Superior temporal gyrus (tissue), 1 donor: ENCODE data around the gene SS18L1.

Experiments used
- DNase-seq: peaks from one replicate; pipeline ENCODE4 v3.0.0-alpha.2; 2016; ENCODE audit errors: extremely low spot score

The SS18L1 gene

GRCh38 chr20:62210496-62210855 lies 66.9 kb downstream of the SS18L1 start:
- no peak for DNase-seq

GRCh38 chr20:62211216-62211615 lies 67.6 kb downstream of the SS18L1 start:
- DNase-seq, result no peak

GRCh38 chr20:62211769-62212288 lies 68.3 kb downstream of the SS18L1 start:
- DNase-seq, result no peak

- DNase-seq, result no peak
These were observed 68.7 kb downstream of the SS18L1 start for GRCh38 chr20:62212299-62212698.

GRCh38 chr20:62214067-62214466 lies 70.5 kb downstream of the SS18L1 start:
- no peak for DNase-seq

- DNase-seq, result no peak
These were observed 71.7 kb downstream of the SS18L1 start for GRCh38 chr20:62215020-62215990.

GRCh38 chr20:62215991-62216635 lies 72.5 kb downstream of the SS18L1 start:
- no peak for DNase-seq

GRCh38 chr20:62216636-62217566 lies 73.3 kb downstream of the SS18L1 start:
- no peak for DNase-seq

GRCh38 chr20:62217913-62218773 lies 74.6 kb downstream of the SS18L1 start:
- no peak for DNase-seq

- no peak for DNase-seq
These were observed 75.8 kb downstream of the SS18L1 start for GRCh38 chr20:62219101-62219991.

GRCh38 chr20:62219992-62220665 lies 76.6 kb downstream of the SS18L1 start, which contains the start of gene HRH3:
HRH3 (minus strand) TSS chr20:62220278; CDS start chr20:62219970, 308 bp downstream.
- no peak for DNase-seq

GRCh38 chr20:62220666-62221568 lies 77.3 kb downstream of the SS18L1 start:
- DNase-seq, result no peak

- DNase-seq, result no peak
These were observed 78.8 kb downstream of the SS18L1 start for GRCh38 chr20:62222266-62222850.

GRCh38 chr20:62222972-62223371 lies 79.4 kb downstream of the SS18L1 start:
- no peak for DNase-seq

- no peak for DNase-seq
These were observed 80.0 kb downstream of the SS18L1 start for GRCh38 chr20:62223571-62223970.

GRCh38 chr20:62224113-62224855 lies 80.7 kb downstream of the SS18L1 start:
- no peak for DNase-seq

- DNase-seq, result no peak
These were observed 81.5 kb downstream of the SS18L1 start for GRCh38 chr20:62225026-62225425.
